IMR-90 (cell line): ENCODE measurements around the gene STK25. TPM values are rescaled to one million over a fixed set of nuclear protein-coding genes. Genes with fewer than 3 reads are reported as not detected.

Experiments used
- ATAC-seq: fragments of 200-7000 bp; cut with Tn5 transposase; 2 replicates; pipeline ENCODE4 v1.9.1; 2020; ENCODE audit warnings: low read depth, mild to moderate bottlenecking, moderate library complexity
- BruUV-seq: library from RNA; stranded (reverse); fragments of 400-500 nt; replicated peaks from 2 replicates; lab custom pipeline; 2021; lab: Mats Ljungman, UMichigan
- CTCF ChIA-PET: fragments of 300-600 bp; formaldehyde crosslinking; extraction: SDS; loops from one replicate; lab custom pipeline; 2021; ENCODE audit warnings: antibody characterized with exemption; lab: Yijun Ruan, JAX
- POLR2A ChIA-PET: fragments of 300-600 bp; sonication (Branson Sonifier 250); formaldehyde crosslinking; loops from one replicate; lab custom pipeline; 2022; ENCODE audit warnings: antibody characterized with exemption; ENCODE audit not compliant: unreplicated experiment; lab: Charles Lee
- DNase-seq: peaks from one replicate; pipeline ENCODE4 v3.0.0; 2013
- H2AFZ ChIP-seq: replicated peaks from 2 replicates; pipeline ENCODE3; 2013; ENCODE audit warnings: low read length, mild to moderate bottlenecking; ENCODE audit not compliant: poor library complexity
- H2AK5ac ChIP-seq: 2 replicates; pipeline ENCODE4 v1.6.1; 2013; ENCODE audit warnings: low read depth, low read length, inconsistent platforms
- H2AK9ac ChIP-seq: replicated peaks from 2 replicates; pipeline ENCODE3; 2013; ENCODE audit warnings: mild to moderate bottlenecking, low read depth, low read length, moderate library complexity; ENCODE audit not compliant: poor library complexity
- H2BK120ac ChIP-seq: 2 replicates; pipeline ENCODE4 v1.6.1; 2013; ENCODE audit warnings: low read depth, low read length, inconsistent platforms
- H2BK15ac ChIP-seq: 3 replicates; pipeline ENCODE4 v1.6.1; 2013; ENCODE audit warnings: low read depth, low read length, inconsistent platforms
- H2BK20ac ChIP-seq: 2 replicates; pipeline ENCODE4 v1.6.1; 2013; ENCODE audit warnings: low read depth, mild to moderate bottlenecking, inconsistent platforms, low read length, moderate library complexity
- H2BK5ac ChIP-seq: 2 replicates; pipeline ENCODE4 v1.6.1; 2013; ENCODE audit warnings: mild to moderate bottlenecking, low read depth, low read length, inconsistent platforms; ENCODE audit not compliant: poor library complexity, severe bottlenecking
- H3K14ac ChIP-seq: replicated peaks from 2 replicates; pipeline ENCODE4 v1.6.1; 2013; ENCODE audit warnings: low read depth, low read length, inconsistent platforms
- H3K18ac ChIP-seq: 2 replicates; pipeline ENCODE4 v1.6.1; 2013; ENCODE audit warnings: low read depth, low read length, control low read depth
- H3K23ac ChIP-seq: 2 replicates; pipeline ENCODE4 v1.6.1; 2013; ENCODE audit warnings: low read depth, low read length, inconsistent platforms
- H3K27ac ChIP-seq: 2 replicates; pipeline ENCODE4 v1.5.1; 2013; ENCODE audit warnings: mild to moderate bottlenecking, control low read depth, low read length; ENCODE audit not compliant: insufficient read depth
- H3K27me3 ChIP-seq: 2 replicates; pipeline ENCODE4 v1.6.1; 2013; ENCODE audit warnings: low read length; ENCODE audit not compliant: control insufficient read depth, insufficient read depth
- H3K36me3 ChIP-seq: 2 replicates; pipeline ENCODE4 v1.6.1; 2013; ENCODE audit warnings: low read length, mixed read lengths; ENCODE audit not compliant: control insufficient read depth, insufficient read depth
- H3K4ac ChIP-seq: 2 replicates; pipeline ENCODE4 v1.6.1; 2013; ENCODE audit warnings: low read depth, low read length, inconsistent platforms
- H3K4me1 ChIP-seq: 2 replicates; pipeline ENCODE4 v1.6.1; 2013; ENCODE audit warnings: low read length, mixed read lengths; ENCODE audit not compliant: control insufficient read depth, insufficient read depth
- H3K4me2 ChIP-seq: 2 replicates; pipeline ENCODE4 v1.6.1; 2013; ENCODE audit warnings: low read depth, mild to moderate bottlenecking, control low read depth, low read length, moderate library complexity
- H3K4me3 ChIP-seq: 2 replicates; pipeline ENCODE4 v1.5.1; 2013; ENCODE audit warnings: low read depth, mild to moderate bottlenecking, control low read depth, low read length, moderate library complexity; ENCODE audit not compliant: insufficient read depth
- H3K56ac ChIP-seq: 2 replicates; pipeline ENCODE4 v1.6.1; 2013; ENCODE audit warnings: low read length, inconsistent platforms; ENCODE audit not compliant: insufficient read depth; ENCODE audit errors: extremely low read depth
- H3K79me1 ChIP-seq, 2 experiments: 2 replicates each; pipeline ENCODE4 v1.6.1; 2013; ENCODE audit warnings: low read length in 2 of 2, inconsistent platforms in 1 of 2, low read depth in 1 of 2
- H3K9ac ChIP-seq: 2 replicates; pipeline ENCODE4 v1.6.1; 2013; ENCODE audit warnings: low read depth, low read length, control low read depth
- H3K9me1 ChIP-seq: 2 replicates; pipeline ENCODE4 v1.6.1; 2013; ENCODE audit warnings: low read length, inconsistent platforms; ENCODE audit not compliant: insufficient read depth
- H3K9me3 ChIP-seq: 2 replicates; pipeline ENCODE4 v1.6.1; 2013; ENCODE audit warnings: low read length; ENCODE audit not compliant: control insufficient read depth, insufficient read depth
- H4K20me1 ChIP-seq: 2 replicates; pipeline ENCODE4 v1.6.1; 2013; ENCODE audit warnings: low read length, inconsistent platforms; ENCODE audit not compliant: insufficient read depth
- H4K5ac ChIP-seq: 2 replicates; pipeline ENCODE4 v1.6.1; 2013; ENCODE audit warnings: mild to moderate bottlenecking, low read depth, low read length, control low read depth
- H4K8ac ChIP-seq, 2 experiments: 2 replicates each; pipeline ENCODE4 v1.6.1; 2013; ENCODE audit warnings: low read depth in 2 of 2, low read length in 2 of 2, control low read depth in 1 of 2, inconsistent platforms in 1 of 2
- H4K91ac ChIP-seq: 2 replicates; pipeline ENCODE4 v1.6.1; 2013; ENCODE audit warnings: low read depth, low read length, inconsistent platforms; ENCODE audit not compliant: insufficient read depth
- BHLHE40 ChIP-seq: fragments of 150-350 bp; IDR thresholded peaks from 2 replicates; pipeline ENCODE4 v1.6.1; 2016; ENCODE audit warnings: mild to moderate bottlenecking, low read depth, low read length
- CTCF ChIP-seq: conservative IDR thresholded peaks from 2 replicates; pipeline ENCODE4 v1.5.1; 2012; ENCODE audit warnings: mild to moderate bottlenecking, low read depth, low read length, improper control_type of control experiment
- ELK1 ChIP-seq: fragments of 150-350 bp; IDR thresholded peaks from 2 replicates; pipeline ENCODE4 v1.6.1; 2016; ENCODE audit warnings: low read depth, mild to moderate bottlenecking, low read length, moderate library complexity, borderline replicate concordance
- MAFK ChIP-seq: IDR thresholded peaks from 2 replicates; pipeline ENCODE4 v1.6.1; 2012; ENCODE audit warnings: low read depth, low read length, improper control_type of control experiment
- POLR2A ChIP-seq: IDR thresholded peaks from 2 replicates; pipeline ENCODE4 v1.6.1; 2012; ENCODE audit warnings: mild to moderate bottlenecking, low read depth, low read length
- RAD21 ChIP-seq: IDR thresholded peaks from 2 replicates; pipeline ENCODE4 v1.6.1; 2012; ENCODE audit warnings: low read length, improper control_type of control experiment
- RCOR1 ChIP-seq: IDR thresholded peaks from 2 replicates; pipeline ENCODE4 v1.6.1; 2012; ENCODE audit warnings: mild to moderate bottlenecking, low read length, improper control_type of control experiment; ENCODE audit not compliant: insufficient replicate concordance
- SMC3 ChIP-seq: fragments of 150-350 bp; IDR thresholded peaks from 2 replicates; pipeline ENCODE4 v1.6.1; 2016; ENCODE audit warnings: low read depth, mild to moderate bottlenecking, antibody characterized with exemption, low read length, moderate library complexity
- USF2 ChIP-seq: fragments of 150-350 bp; IDR thresholded peaks from 2 replicates; pipeline ENCODE4 v1.6.1; 2017; ENCODE audit warnings: mild to moderate bottlenecking, antibody characterized with exemption, low read length, low read depth
- WGBS, 2 experiments: methylation state at CpG; one replicate each; pipeline versions ENCODE4 v1.1.5 to v1.1.7; 2013; ENCODE audit warnings: missing lambda C conversion rate in 2 of 2; ENCODE audit not compliant: insufficient read length in 1 of 2; ENCODE audit errors: extremely low coverage in 2 of 2; 5-methylcytosine and 5-hydroxymethylcytosine counted together
- dilution Hi-C: fragments of 300-500 bp; cut with HindIII; formaldehyde crosslinking; loops from one replicate; pipeline ENCODE4 v1.14.3; 2018; ENCODE audit warnings: low sequenced_read_pairs; ENCODE audit not compliant: unreplicated experiment
- in situ Hi-C: fragments of 300-500 bp; cut with MboI; formaldehyde crosslinking; loops from 3 replicates; pipeline ENCODE4 v1.14.3; 2019; ENCODE audit warnings: low sequenced_read_pairs, inconsistent platforms, mixed read lengths
- intact Hi-C: fragments of 100-400 bp; cut with micrococcal nuclease; formaldehyde crosslinking; loops from 2 replicates; pipeline ENCODE4 v1.10.0; 2022
- polyA plus RNA-seq, 3 experiments: library from polyadenylated mRNA; depleted of rRNA; stranded (reverse); fragments of >200 nt; gene quantifications; 2 replicates each; pipeline ENCODE4 v1.2.3, GENCODE V29; 2012; ENCODE audit warnings: low replicate concordance in 1 of 3
- total RNA-seq: library from RNA; depleted of rRNA; stranded (reverse); fragments of >200 nt; gene quantifications from 2 replicates; pipeline ENCODE4 v1.2.3, GENCODE V29; 2012

STK25 gene
- total and polyA plus RNA-seq, 2 of the 4 experiments (the other 2 are of a cell fraction): 258 to 392 TPM

GRCh38 chr2:241519669-241520068 is 11.3 kb upstream of the STK25 start:
- no peak overlapping the region for H3K56ac ChIP-seq
- H3K9ac ChIP-seq: no peak overlapping the region
- no peaks in the 10 kb centered on the region for H3K36me3 ChIP-seq
- H2BK5ac ChIP-seq: no peak overlapping the region
- no peaks in the 10 kb centered on the region for H3K4me1 ChIP-seq
- H4K5ac ChIP-seq: no peak overlapping the region
- no peak overlapping the region for H3K23ac ChIP-seq
- H3K18ac ChIP-seq: no peak overlapping the region
- DNase-seq (no peak), ATAC-seq (no peak)
- no peak overlapping the region for H3K4me2 ChIP-seq
- TF ChIP-seq POLR2A (no peak), ELK1 (no peak), USF2 (no peak), CTCF (no peak), MAFK (no peak), RAD21 (no peak), BHLHE40 (no peak), RCOR1 (no peak), SMC3 (no peak)
- ChIA-PET CTCF (no interaction called here), POLR2A (no interaction called here)
- no peak overlapping the region for H4K91ac ChIP-seq
- H3K9me3 ChIP-seq: no peaks in the 10 kb centered on the region
- H4K20me1 ChIP-seq: no peaks in the 10 kb centered on the region
- H2BK15ac ChIP-seq: no peak overlapping the region
- WGBS, 2 experiments: 60% methylated on average over 3 of the region's 11 CpGs; no CpG with 5 or more reads in 1 of the 2 experiments
- H3K4ac ChIP-seq: no peak overlapping the region
- no TSS peak for BruUV-seq
- H3K27ac ChIP-seq: no peak overlapping the region
- no peak overlapping the region for H2AK5ac ChIP-seq
- dilution Hi-C loops: no loop called here
- no peak overlapping the region for H2BK120ac ChIP-seq
- no peak overlapping the region for H2BK20ac ChIP-seq
- H3K14ac ChIP-seq: no peak overlapping the region
- no peak overlapping the region for H2AK9ac ChIP-seq
- H3K27me3 ChIP-seq: no peaks in the 10 kb centered on the region; the same call in 1 of the 2 replicates
- H3K9me1 ChIP-seq: peaks cover 9% of the 10 kb centered on the region; the same call in 1 of the 2 replicates
- in situ Hi-C loops: no loop called here
- H3K4me3 ChIP-seq: no peak overlapping the region
- no peak overlapping the region for H2AFZ ChIP-seq
- H4K8ac ChIP-seq: no peak overlapping the region
- intact Hi-C loops: no loop called here
- H3K79me1 ChIP-seq: no peaks in the 10 kb centered on the region
